Spleen (tissue), 7 donors: Measurements from ENCODE around the gene ZNF697.

Experiments used
- CTCF ChIP-seq, 11 experiments: fragments of 200-600 bp in 7 of 11; fragments of 450-650 bp in 4 of 11; sonication (generic) in 4 of 11; IDR thresholded peaks in 8 of 11; conservative IDR thresholded peaks in 3 of 11; 1 replicate in 7 of 11; 2 replicates in 4 of 11; pipeline versions ENCODE4 v1.4.0 to v1.8.0; 2016 to 2021; ENCODE audit warnings: antibody characterized with exemption in 11 of 11, inconsistent platforms in 4 of 11, mild to moderate bottlenecking in 1 of 11
- POLR2A ChIP-seq, 3 donors: fragments of 450-650 bp; IDR thresholded peaks; one replicate each; pipeline ENCODE4 v1.5.1; 2017; ENCODE audit warnings: antibody characterized with exemption in 3 of 3, mild to moderate bottlenecking in 1 of 3
- donor health status: DM: no; HTN: no; CAD: no; lungs with moderate emphysema.
- donor health status: DM: no; HTN: no; CAD: no.
- donor health status: DM: no; HTN: no; CAD: no.

GRCh38 chr1:119647228-119647733 is 785 bp downstream of the ZNF697 start:
- TF ChIP-seq CTCF (IDR thresholded peaks at IDR 0.05 in 8 of 11, conservative IDR thresholded peaks at IDR 0.05 in 3 of 11): no peak
- no peak for TF ChIP-seq POLR2A (IDR thresholded peaks at IDR 0.05)
